Measurements from ENCODE around the gene ADAMTS2.

GRCh38 chr5:179325296-179326031, 19.8 kb downstream of the ADAMTS2 start:
- TF ChIP-seq CTCF (conservative IDR thresholded peaks at IDR 0.05; ENCODE audit: low read depth, low read length) (no peak), EZH2 (IDR thresholded peaks at IDR 0.05; ENCODE audit: low read length, unreplicated experiment) (no peak), EZH2phosphoT487 (IDR thresholded peaks at IDR 0.05; ENCODE audit: borderline replicate concordance, low read length) (no peak)
